Measurements from ENCODE around the gene LRRC75A. TPM values are rescaled to one million over a fixed set of nuclear protein-coding genes. Genes with fewer than 3 reads are reported as not detected.
"Not testable (repeated sequence)": the region's sequence is repeated elsewhere in the genome, so short reads cannot be mapped to it uniquely, and the experiment has no call there.

The LRRC75A gene
- total and polyA plus RNA-seq, 2 of the 8 experiments (the other 6 are each of a cell fraction or from before 2014, with no cell fraction given): 9.7 to 9.9 TPM

GRCh38 chr17:16440354-16440753, 51.6 kb downstream of the LRRC75A start:
- not testable (repeated sequence) for H3K23ac ChIP-seq (ENCODE audit: insufficient read length); H2BK120ac ChIP-seq (replicated peaks; ENCODE audit: low read depth, low read length)
- peaks cover 18 to 55% (median 38%) of the 10 kb centered on the region in 4 experiments for H3K36me3 ChIP-seq (ENCODE audit: control insufficient read depth in 2 of 4, insufficient read depth in 4 of 4, low read length in 3 of 4)

More at GRCh38 chr17:16440354-16440753, 51.6 kb downstream of the LRRC75A start:
- not testable (repeated sequence) for H3K9me3 ChIP-seq (ENCODE audit: insufficient read depth in 2 of 2, low read depth in 1 of 2, low read length in 1 of 2); H3K27ac ChIP-seq (ENCODE audit: low read depth, low read length); H4K91ac ChIP-seq (replicated peaks; ENCODE audit: insufficient read length, low read length); H3K4ac ChIP-seq (replicated peaks; ENCODE audit: insufficient read length, low read depth, low read length); H3K14ac ChIP-seq (ENCODE audit: insufficient read length); H4K8ac ChIP-seq (ENCODE audit: extremely low read depth, insufficient read depth, low read length); H2BK12ac ChIP-seq (ENCODE audit: low read depth, low read length); H4K5ac ChIP-seq (ENCODE audit: insufficient read length, low read depth, low read length); H2BK15ac ChIP-seq (ENCODE audit: low read length); H3K79me1 ChIP-seq (ENCODE audit: low read depth, low read length); H2BK20ac ChIP-seq (ENCODE audit: low read length); DNase-seq (ENCODE audit: low read depth in 1 of 2, low spot score in 2 of 2); FAIRE-seq; H3K56ac ChIP-seq (replicated peaks; ENCODE audit: insufficient read length, low read depth, low read length); H3K27me3 ChIP-seq (replicated peaks in 1 of 4; ENCODE audit: control insufficient read depth in 3 of 4, extremely low read depth in 1 of 4, insufficient read depth in 3 of 4, low read length in 3 of 4); H2AK5ac ChIP-seq (ENCODE audit: low read depth, low read length); H3K18ac ChIP-seq (ENCODE audit: extremely low read depth, low read length); H2AFZ ChIP-seq (ENCODE audit: low read length)
- CTCF ChIA-PET (ENCODE audit: partially characterized antibody): interaction anchor here (0.6 to 36.9 kb wide), 7 partner anchors 12 to 81 kb away, joined by 3 to 941 read pairs (median 3); partner anchors contain the start of gene TRPV2
- Histone ChIP-seq H3K79me2 (ENCODE audit: control insufficient read depth in 1 of 2, insufficient read depth in 2 of 2, low read length in 2 of 2) (peaks cover 3 to 17% of the 10 kb centered on the region in 2 experiments; a peak in 2 of 4 replicates), H3K4me3 (ENCODE audit: extremely low read depth in 1 of 4, insufficient read depth in 2 of 4, low read depth in 3 of 4, low read length in 4 of 4) (peak overlapping the region; percentile 93 to 98 (median 96)), H3K9ac (replicated peaks in 1 of 4; ENCODE audit: extremely low read depth in 1 of 4, low read depth in 3 of 4, low read length in 3 of 4) (peak overlapping the region; percentile 88 to 99 (median 89)), H4K20me1 (replicated peaks in 1 of 2; ENCODE audit: control insufficient read depth in 1 of 2, insufficient read depth in 2 of 2, low read length in 2 of 2) (peaks cover 0 to 23% of the 10 kb centered on the region in 2 experiments), H3K4me1 (replicated peaks in 1 of 4; ENCODE audit: control insufficient read depth in 3 of 4, insufficient read depth in 4 of 4, low read length in 3 of 4) (peaks cover 2 to 21% (median 11%) of the 10 kb centered on the region in 4 experiments), H2BK5ac (ENCODE audit: low read depth, low read length) (peak overlapping the region; percentile 16; the same call in 1 of the 2 replicates), H3K4me2 (ENCODE audit: insufficient read depth in 1 of 2, low read depth in 2 of 2, low read length in 2 of 2) (peak overlapping the region; percentile 92 to 93), H3K23me2 (ENCODE audit: low read depth, low read length) (peaks cover 14% of the 10 kb centered on the region)
- POLR2A ChIA-PET (ENCODE audit: partially characterized antibody): interaction anchor here (0.9 to 9.3 kb wide), 15 partner anchors 9 to 127 kb away, joined by 3 to 204 read pairs (median 5); partner anchors contain the start of genes CENPV, LRRC75A, TRPV2 and UBB
- WGBS, 2 experiments (ENCODE audit: extremely low coverage in 1 of 2, insufficient coverage in 1 of 2, insufficient read length in 1 of 2, insufficient replicate concordance in 2 of 2, low coverage in 1 of 2, low lambda C conversion rate in 2 of 2, missing lambda C conversion rate in 1 of 2): 82% methylated on average over 5 of the region's 5 CpGs; no CpG with 5 or more reads in 1 of the 2 experiments

Data from H1 (cell line).